Kidney epithelial cell (primary cell): Measurements from ENCODE around the gene PDE3A. TPM values are rescaled to one million over a fixed set of nuclear protein-coding genes. Genes with fewer than 3 reads are reported as not detected.

Source experiments
- DNase-seq: peaks from one replicate; pipeline ENCODE4 v3.0.0-alpha.2; 2010; ENCODE audit warnings: low read depth
- H3K27me3 ChIP-seq: 2 replicates; pipeline ENCODE4 v1.6.0; 2011; ENCODE audit warnings: low read length; ENCODE audit not compliant: control insufficient read depth, insufficient read depth
- H3K36me3 ChIP-seq: 2 replicates; pipeline ENCODE4 v1.5.1; 2011; ENCODE audit warnings: low read length; ENCODE audit not compliant: control insufficient read depth, insufficient read depth
- H3K4me3 ChIP-seq: 2 replicates; pipeline ENCODE4 v1.5.1; 2011; ENCODE audit warnings: low read depth, mild to moderate bottlenecking, control low read depth, low read length
- CTCF ChIP-seq: IDR thresholded peaks from 2 replicates; pipeline ENCODE4 v1.5.1; 2011; ENCODE audit warnings: mild to moderate bottlenecking, moderate library complexity, low read length, control low read depth, inconsistent platforms; ENCODE audit not compliant: insufficient read depth, poor library complexity, severe bottlenecking
- total RNA-seq: library from RNA; depleted of rRNA; stranded (reverse); fragments of >200 nt; gene quantifications from 2 replicates; pipeline ENCODE4 v1.2.3, GENCODE V29; 2015

Gene PDE3A
- total RNA-seq, 1 donor from 2014 or later = 1.8 TPM

- H3K27me3 ChIP-seq = no peaks in the 10 kb centered on the region
- H3K4me3 ChIP-seq = no peak overlapping the region
- DNase-seq = no peak
- no peak for TF ChIP-seq CTCF
- H3K36me3 ChIP-seq = no peaks in the 10 kb centered on the region
Observed at GRCh38 chr12:20491290-20491689, 123.0 kb downstream of the PDE3A start.

- TF ChIP-seq CTCF = no peak
- Histone ChIP-seq H3K4me3 (no peak overlapping the region), H3K36me3 (no peaks in the 10 kb centered on the region), H3K27me3 (no peaks in the 10 kb centered on the region)
- peak; percentile 7 for DNase-seq
Observed at GRCh38 chr12:20492251-20492760, 124.0 kb downstream of the PDE3A start.

- Histone ChIP-seq H3K36me3 (no peaks in the 10 kb centered on the region), H3K4me3 (no peak overlapping the region), H3K27me3 (no peaks in the 10 kb centered on the region)
- TF ChIP-seq CTCF = no peak
- no peak for DNase-seq
Observed at GRCh38 chr12:20493934-20494333, 125.6 kb downstream of the PDE3A start.

- TF ChIP-seq CTCF = no peak
- no peak for DNase-seq
- H3K36me3 ChIP-seq = no peaks in the 10 kb centered on the region
- no peak overlapping the region for H3K4me3 ChIP-seq
- H3K27me3 ChIP-seq = no peaks in the 10 kb centered on the region
Observed at GRCh38 chr12:20494851-20495250, 126.5 kb downstream of the PDE3A start.

GRCh38 chr12:20495997-20496396, 127.7 kb downstream of the PDE3A start:
- H3K27me3 ChIP-seq = no peaks in the 10 kb centered on the region
- no peak for TF ChIP-seq CTCF
- no peaks in the 10 kb centered on the region for H3K36me3 ChIP-seq
- H3K4me3 ChIP-seq = no peak overlapping the region
- DNase-seq = no peak

- no peak for DNase-seq
- Histone ChIP-seq H3K27me3 (no peaks in the 10 kb centered on the region), H3K4me3 (no peak overlapping the region), H3K36me3 (no peaks in the 10 kb centered on the region)
- no peak for TF ChIP-seq CTCF
Observed at GRCh38 chr12:20497707-20498106, 129.4 kb downstream of the PDE3A start.
